Hepatocyte (in vitro differentiated cells): ENCODE data around the gene TOLLIP. TPM values are rescaled to one million over a fixed set of nuclear protein-coding genes. Genes with fewer than 3 reads are reported as not detected.

Experiments used
- DNase-seq: peaks from one replicate; pipeline ENCODE4 v3.0.0-alpha.2; 2016; ENCODE audit warnings: low spot score
- H2AFZ ChIP-seq: fragments of 200-600 bp; sonication (generic); 2 replicates; pipeline ENCODE4 v1.6.0; 2016; ENCODE audit warnings: antibody characterized with exemption, mild to moderate bottlenecking
- H3K27ac ChIP-seq: fragments of 200-600 bp; sonication (generic); 2 replicates; pipeline ENCODE4 v1.5.1; 2016; ENCODE audit warnings: mild to moderate bottlenecking
- H3K27me3 ChIP-seq: fragments of 200-600 bp; sonication (generic); 2 replicates; pipeline ENCODE4 v1.6.1; 2016
- H3K36me3 ChIP-seq: fragments of 200-600 bp; sonication (generic); replicated peaks from 2 replicates; pipeline ENCODE4 v1.5.1; 2016; ENCODE audit warnings: low read depth; ENCODE audit not compliant: insufficient read depth
- H3K4me1 ChIP-seq: fragments of 200-600 bp; sonication (generic); 2 replicates; pipeline ENCODE4 v1.5.1; 2016; ENCODE audit warnings: mild to moderate bottlenecking, moderate library complexity; ENCODE audit not compliant: insufficient read depth
- H3K4me2 ChIP-seq: fragments of 200-600 bp; sonication (generic); 2 replicates; pipeline ENCODE4 v1.6.0; 2016
- H3K4me3 ChIP-seq: fragments of 200-600 bp; sonication (generic); 2 replicates; pipeline ENCODE4 v1.5.1; 2016; ENCODE audit warnings: mild to moderate bottlenecking
- H3K79me2 ChIP-seq: fragments of 200-600 bp; sonication (generic); 2 replicates; pipeline ENCODE4 v1.6.0; 2017; ENCODE audit warnings: mild to moderate bottlenecking
- H3K9me2 ChIP-seq: fragments of 200-600 bp; sonication (generic); replicated peaks from 2 replicates; pipeline ENCODE4 v1.6.0; 2017; ENCODE audit warnings: mild to moderate bottlenecking; ENCODE audit not compliant: insufficient read depth
- H3K9me3 ChIP-seq: fragments of 200-600 bp; sonication (generic); 2 replicates; pipeline ENCODE4 v1.5.1; 2016; ENCODE audit warnings: low read depth, mild to moderate bottlenecking
- H4K20me1 ChIP-seq: fragments of 200-600 bp; sonication (generic); 2 replicates; pipeline ENCODE4 v1.6.0; 2016; ENCODE audit warnings: mild to moderate bottlenecking; ENCODE audit not compliant: insufficient read depth, poor library complexity, severe bottlenecking
- EZH2 ChIP-seq: fragments of 200-600 bp; sonication (generic); IDR thresholded peaks from 2 replicates; pipeline ENCODE4 v1.6.1; 2016; ENCODE audit warnings: antibody characterized with exemption, mild to moderate bottlenecking, borderline replicate concordance
- EZH2phosphoT487 ChIP-seq: fragments of 200-600 bp; sonication (generic); IDR thresholded peaks from one replicate; pipeline ENCODE4 v1.6.1; 2018; ENCODE audit warnings: antibody characterized with exemption, mild to moderate bottlenecking, low read depth, moderate library complexity; ENCODE audit not compliant: unreplicated experiment, severe bottlenecking
- WGBS: methylation state at CpG from one replicate; pipeline ENCODE4 v1.1.6; 2016; ENCODE audit warnings: low lambda C conversion rate; ENCODE audit errors: missing lambda C conversion rate; 5-methylcytosine and 5-hydroxymethylcytosine counted together
- polyA plus RNA-seq: library from polyadenylated mRNA; unstranded; fragments of >200 nt; fragmentation: Nextera tagmentation; extraction: Ambion mirVana; gene quantifications from 2 replicates; pipeline ENCODE4 v1.2.1, GENCODE V29; 2016
- total RNA-seq: library from RNA; depleted of rRNA; stranded (reverse); fragments of >200 nt; gene quantifications from 2 replicates; pipeline ENCODE4 v1.2.3, GENCODE V29; 2014
- TF ChIP-seq, protein P1 (sequence below): fragments of 200-600 bp; sonication (generic); IDR thresholded peaks from 2 replicates; pipeline ENCODE4 v1.5.1; 2016; ENCODE audit warnings: antibody characterized with exemption, mild to moderate bottlenecking; ENCODE audit not compliant: poor library complexity

Gene TOLLIP
- total and polyA plus RNA-seq, 2 experiments from 2014 or later: 33.3 to 80.9 TPM

DNA sequence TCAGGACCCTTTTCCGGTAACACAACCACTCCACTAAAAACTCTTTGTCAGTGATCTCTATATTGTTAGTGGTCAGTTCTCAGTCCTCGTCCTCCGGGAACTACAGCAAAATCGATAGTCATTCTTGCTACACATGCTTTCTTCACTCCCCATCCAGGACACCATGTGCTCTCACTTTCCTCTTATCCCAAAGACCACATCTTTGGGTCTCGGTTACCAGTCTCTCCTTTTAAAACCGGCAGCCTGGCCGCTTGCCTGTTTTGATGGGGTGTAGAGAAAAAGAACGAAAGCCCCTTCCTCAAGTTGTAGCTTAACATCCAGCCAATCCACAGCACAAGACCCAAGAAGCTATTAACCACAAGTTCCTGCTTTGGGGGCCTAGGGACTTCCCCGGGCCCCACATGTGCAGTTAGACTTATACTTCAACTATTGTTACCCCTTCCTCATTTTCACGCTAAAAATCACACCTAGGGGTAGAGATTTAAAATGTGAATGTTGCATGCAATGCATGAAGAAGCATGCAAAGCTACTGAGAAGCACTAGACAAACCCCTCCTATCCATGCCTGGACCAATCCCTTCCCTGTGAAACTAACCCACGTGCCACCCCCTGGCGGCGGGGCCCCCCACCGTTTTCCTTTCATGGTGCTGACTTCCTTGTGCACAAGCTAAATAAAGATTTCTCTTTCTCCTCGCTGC, 1.5 kb upstream of the TOLLIP start:
- Histone ChIP-seq H3K9me2 (no peaks in the 10 kb centered on the region), H2AFZ (no peak overlapping the region), H3K27me3 (no peaks in the 10 kb centered on the region), H3K9me3 (no peaks in the 10 kb centered on the region), H3K4me3 (no peak overlapping the region), H3K27ac (no peak overlapping the region), H4K20me1 (peaks cover 27% of the 10 kb centered on the region), H3K36me3 (no peaks in the 10 kb centered on the region), H3K4me1 (peaks cover 25% of the 10 kb centered on the region), H3K79me2 (peaks cover 34% of the 10 kb centered on the region), H3K4me2 (no peak overlapping the region)
- TF ChIP-seq EZH2phosphoT487: no peak
- no peak for TF ChIP-seq EZH2
- TF ChIP-seq, protein P1, sequence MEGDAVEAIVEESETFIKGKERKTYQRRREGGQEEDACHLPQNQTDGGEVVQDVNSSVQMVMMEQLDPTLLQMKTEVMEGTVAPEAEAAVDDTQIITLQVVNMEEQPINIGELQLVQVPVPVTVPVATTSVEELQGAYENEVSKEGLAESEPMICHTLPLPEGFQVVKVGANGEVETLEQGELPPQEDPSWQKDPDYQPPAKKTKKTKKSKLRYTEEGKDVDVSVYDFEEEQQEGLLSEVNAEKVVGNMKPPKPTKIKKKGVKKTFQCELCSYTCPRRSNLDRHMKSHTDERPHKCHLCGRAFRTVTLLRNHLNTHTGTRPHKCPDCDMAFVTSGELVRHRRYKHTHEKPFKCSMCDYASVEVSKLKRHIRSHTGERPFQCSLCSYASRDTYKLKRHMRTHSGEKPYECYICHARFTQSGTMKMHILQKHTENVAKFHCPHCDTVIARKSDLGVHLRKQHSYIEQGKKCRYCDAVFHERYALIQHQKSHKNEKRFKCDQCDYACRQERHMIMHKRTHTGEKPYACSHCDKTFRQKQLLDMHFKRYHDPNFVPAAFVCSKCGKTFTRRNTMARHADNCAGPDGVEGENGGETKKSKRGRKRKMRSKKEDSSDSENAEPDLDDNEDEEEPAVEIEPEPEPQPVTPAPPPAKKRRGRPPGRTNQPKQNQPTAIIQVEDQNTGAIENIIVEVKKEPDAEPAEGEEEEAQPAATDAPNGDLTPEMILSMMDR: no peak
- WGBS: 92% methylated on average over 15 of the region's 15 CpGs
- DNase-seq: no peak

DNA sequence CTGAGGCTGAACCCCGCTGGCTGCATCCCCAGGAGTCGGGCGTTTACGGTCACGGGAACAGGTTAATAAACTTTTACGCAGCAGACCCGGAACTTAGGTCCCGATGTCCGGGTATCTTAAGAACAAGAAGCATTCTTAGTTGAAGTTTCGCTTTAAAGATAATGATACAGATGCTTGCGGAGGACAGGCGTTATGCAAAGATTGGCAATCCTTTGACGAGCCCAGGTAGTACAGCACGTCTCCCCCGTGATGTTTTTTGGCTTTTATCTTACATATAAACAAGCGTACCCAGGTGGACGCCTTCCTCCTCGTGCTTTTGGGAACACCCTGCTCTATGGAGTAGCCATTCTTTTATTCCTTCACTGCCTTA, 871 bp upstream of the TOLLIP start:
- TF ChIP-seq, protein P1: no peak
- TF ChIP-seq EZH2: no peak
- peaks cover 32% of the 10 kb centered on the region for H3K4me1 ChIP-seq
- peak overlapping the region; percentile 82 for H3K4me2 ChIP-seq
- DNase-seq: no peak
- H3K36me3 ChIP-seq: no peaks in the 10 kb centered on the region
- H4K20me1 ChIP-seq: peaks cover 31% of the 10 kb centered on the region
- H3K79me2 ChIP-seq: peaks cover 40% of the 10 kb centered on the region
- H3K27me3 ChIP-seq: no peaks in the 10 kb centered on the region
- H3K27ac ChIP-seq: peak overlapping the region; percentile 76
- no peaks in the 10 kb centered on the region for H3K9me3 ChIP-seq
- 92% methylated on average over 17 of the region's 18 CpGs for WGBS
- no peaks in the 10 kb centered on the region for H3K9me2 ChIP-seq
- H3K4me3 ChIP-seq: peak overlapping the region; percentile 1
- peak overlapping the region; percentile 96 for H2AFZ ChIP-seq

DNA sequence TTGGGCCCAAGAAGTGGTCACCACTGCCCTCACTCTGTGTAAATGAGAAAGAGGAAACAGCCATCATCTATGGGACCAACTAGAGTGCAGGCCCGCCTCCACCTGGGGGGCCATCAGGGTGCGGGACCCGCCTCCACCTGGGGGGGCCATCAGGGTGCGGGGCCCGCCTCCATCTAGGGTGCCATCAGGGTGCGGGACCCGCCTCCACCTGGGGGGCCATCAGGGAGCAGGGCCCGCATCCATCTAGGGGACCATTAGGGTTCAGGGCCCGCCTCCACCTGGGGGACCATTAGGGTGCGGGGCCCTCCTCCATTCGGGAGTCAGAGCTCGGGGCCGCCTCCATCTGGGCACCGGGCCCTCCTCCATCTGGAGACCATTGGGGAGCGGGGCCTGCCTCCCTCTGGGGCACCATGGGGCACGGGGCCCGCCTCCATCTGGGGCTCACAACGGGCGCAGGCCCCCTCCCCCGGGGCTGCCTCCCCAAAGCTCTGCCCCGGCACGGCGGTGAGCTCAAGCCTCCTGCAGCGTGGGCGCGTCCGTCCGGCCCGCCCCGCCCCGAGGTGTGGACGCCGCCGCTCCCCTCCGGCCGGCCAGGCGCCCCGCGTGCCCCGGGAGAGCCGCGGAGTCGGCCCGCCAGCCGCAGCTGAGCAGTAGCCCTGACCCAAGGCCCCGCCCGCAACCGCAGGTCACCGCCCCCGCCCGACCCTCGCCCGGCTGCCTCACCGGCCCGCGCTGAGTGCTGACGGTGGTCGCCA, 512 bp downstream of the TOLLIP start:
- Histone ChIP-seq H2AFZ (peak overlapping the region; percentile 41), H3K27me3 (no peaks in the 10 kb centered on the region), H3K4me1 (peaks cover 42% of the 10 kb centered on the region), H3K36me3 (no peaks in the 10 kb centered on the region), H3K27ac (peak overlapping the region; percentile 80), H3K4me2 (peak overlapping the region; percentile 93), H3K9me3 (no peaks in the 10 kb centered on the region), H3K4me3 (peak overlapping the region; percentile 60), H4K20me1 (peaks cover 44% of the 10 kb centered on the region), H3K79me2 (peaks cover 51% of the 10 kb centered on the region), H3K9me2 (no peaks in the 10 kb centered on the region)
- WGBS: 17% methylated on average over 12 of the region's 58 CpGs
- DNase-seq: no peak
- TF ChIP-seq EZH2 (no peak), EZH2phosphoT487 (no peak)
- TF ChIP-seq, protein P1: no peak
